ENCODE measurements around the gene B4GALT4.
"Not testable (repeated sequence)": the region's sequence is repeated elsewhere in the genome, so short reads cannot be mapped to it uniquely, and the experiment has no call there.

B4GALT4 gene

DNA sequence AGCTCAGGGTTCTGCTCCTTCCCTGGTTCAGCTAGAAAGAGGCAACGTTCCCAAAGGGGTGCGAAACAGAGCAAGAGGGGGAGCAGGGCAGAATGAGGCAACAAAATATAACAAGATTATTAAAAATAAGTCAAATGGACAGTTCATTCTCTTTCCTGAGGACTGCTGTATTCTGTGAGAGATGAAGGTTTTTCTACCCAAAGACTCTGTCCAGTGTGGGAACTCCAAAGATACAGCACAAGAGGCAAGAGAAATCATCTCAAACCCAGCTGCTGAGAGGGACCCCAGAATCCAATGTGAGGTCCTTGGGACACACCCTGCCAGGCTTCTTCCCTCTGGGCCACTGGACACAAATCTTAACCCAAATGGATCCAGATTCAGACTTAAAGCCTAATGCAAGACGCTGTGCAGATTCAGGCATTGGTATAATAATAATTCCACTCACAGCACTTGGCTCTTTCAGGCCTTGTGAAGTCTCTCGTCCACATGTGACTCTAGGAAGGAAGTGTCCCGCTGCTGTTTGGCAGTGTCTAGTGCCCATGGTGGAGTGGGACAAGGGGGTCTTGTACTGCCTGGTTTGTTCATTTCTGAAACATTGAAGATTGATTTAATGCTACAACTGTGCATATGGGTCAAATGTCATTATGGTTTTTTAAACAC, 39.0 kb upstream of the B4GALT4 start:
- H3K27me3 ChIP-seq (ENCODE audit: insufficient read depth, low read length, poor library complexity, severe bottlenecking) = no peaks in the 10 kb centered on the region
- H3K4me2 ChIP-seq (ENCODE audit: low read depth, low read length, poor library complexity, severe bottlenecking) = no peak overlapping the region
- no peak overlapping the region for H2AFZ ChIP-seq (ENCODE audit: low read length)

GRCh38 chr3:119279101-119279554, 38.5 kb upstream of the B4GALT4 start:
- TF ChIP-seq EZH2phosphoT487 (IDR thresholded peaks at IDR 0.05; ENCODE audit: borderline replicate concordance) = no peak
- TF ChIP-seq, protein P1, sequence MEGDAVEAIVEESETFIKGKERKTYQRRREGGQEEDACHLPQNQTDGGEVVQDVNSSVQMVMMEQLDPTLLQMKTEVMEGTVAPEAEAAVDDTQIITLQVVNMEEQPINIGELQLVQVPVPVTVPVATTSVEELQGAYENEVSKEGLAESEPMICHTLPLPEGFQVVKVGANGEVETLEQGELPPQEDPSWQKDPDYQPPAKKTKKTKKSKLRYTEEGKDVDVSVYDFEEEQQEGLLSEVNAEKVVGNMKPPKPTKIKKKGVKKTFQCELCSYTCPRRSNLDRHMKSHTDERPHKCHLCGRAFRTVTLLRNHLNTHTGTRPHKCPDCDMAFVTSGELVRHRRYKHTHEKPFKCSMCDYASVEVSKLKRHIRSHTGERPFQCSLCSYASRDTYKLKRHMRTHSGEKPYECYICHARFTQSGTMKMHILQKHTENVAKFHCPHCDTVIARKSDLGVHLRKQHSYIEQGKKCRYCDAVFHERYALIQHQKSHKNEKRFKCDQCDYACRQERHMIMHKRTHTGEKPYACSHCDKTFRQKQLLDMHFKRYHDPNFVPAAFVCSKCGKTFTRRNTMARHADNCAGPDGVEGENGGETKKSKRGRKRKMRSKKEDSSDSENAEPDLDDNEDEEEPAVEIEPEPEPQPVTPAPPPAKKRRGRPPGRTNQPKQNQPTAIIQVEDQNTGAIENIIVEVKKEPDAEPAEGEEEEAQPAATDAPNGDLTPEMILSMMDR (conservative IDR thresholded peaks at IDR 0.05; ENCODE audit: low read length) = no peak
- Histone ChIP-seq H4K20me1 (ENCODE audit: insufficient read depth, low read length, poor library complexity, severe bottlenecking) (no peaks in the 10 kb centered on the region), H3K9ac (ENCODE audit: low read depth, low read length, poor library complexity, severe bottlenecking) (no peak overlapping the region), H3K27me3 (ENCODE audit: insufficient read depth, low read length, poor library complexity, severe bottlenecking) (no peaks in the 10 kb centered on the region), H3K4me3 (ENCODE audit: low read length, poor library complexity, severe bottlenecking) (no peak overlapping the region), H2AFZ (ENCODE audit: low read length) (no peak overlapping the region), H3K9me3 (ENCODE audit: insufficient read depth, low read depth, low read length) (no peaks in the 10 kb centered on the region), H3K4me2 (ENCODE audit: low read depth, low read length, poor library complexity, severe bottlenecking) (no peak overlapping the region), H3K9me2 (replicated peaks; ENCODE audit: low read depth, low read length) (no peaks in the 10 kb centered on the region), H3K79me2 (ENCODE audit: insufficient read depth, low read length) (no peaks in the 10 kb centered on the region), H3F3A (ENCODE audit: low read depth) (no peaks in the 10 kb centered on the region), H3K36me3 (ENCODE audit: insufficient read depth, low read length) (no peaks in the 10 kb centered on the region), H3K4me1 (ENCODE audit: insufficient read depth, low read length, poor library complexity, severe bottlenecking) (no peaks in the 10 kb centered on the region)

More for the DNA sequence above, 39.0 kb upstream of the B4GALT4 start:
- TF ChIP-seq EZH2phosphoT487 (IDR thresholded peaks at IDR 0.05; ENCODE audit: borderline replicate concordance) = no peak
- TF ChIP-seq, protein P1 (conservative IDR thresholded peaks at IDR 0.05; ENCODE audit: low read length) = no peak
- Histone ChIP-seq H3K9me3 (ENCODE audit: insufficient read depth, low read depth, low read length) (no peaks in the 10 kb centered on the region), H3K4me3 (ENCODE audit: low read length, poor library complexity, severe bottlenecking) (no peak overlapping the region), H3K36me3 (ENCODE audit: insufficient read depth, low read length) (no peaks in the 10 kb centered on the region), H4K20me1 (ENCODE audit: insufficient read depth, low read length, poor library complexity, severe bottlenecking) (no peaks in the 10 kb centered on the region), H3K9ac (ENCODE audit: low read depth, low read length, poor library complexity, severe bottlenecking) (no peak overlapping the region), H3K9me2 (replicated peaks; ENCODE audit: low read depth, low read length) (no peaks in the 10 kb centered on the region), H3K79me2 (ENCODE audit: insufficient read depth, low read length) (no peaks in the 10 kb centered on the region), H3F3A (ENCODE audit: low read depth) (no peaks in the 10 kb centered on the region), H3K4me1 (ENCODE audit: insufficient read depth, low read length, poor library complexity, severe bottlenecking) (no peaks in the 10 kb centered on the region)

DNA sequence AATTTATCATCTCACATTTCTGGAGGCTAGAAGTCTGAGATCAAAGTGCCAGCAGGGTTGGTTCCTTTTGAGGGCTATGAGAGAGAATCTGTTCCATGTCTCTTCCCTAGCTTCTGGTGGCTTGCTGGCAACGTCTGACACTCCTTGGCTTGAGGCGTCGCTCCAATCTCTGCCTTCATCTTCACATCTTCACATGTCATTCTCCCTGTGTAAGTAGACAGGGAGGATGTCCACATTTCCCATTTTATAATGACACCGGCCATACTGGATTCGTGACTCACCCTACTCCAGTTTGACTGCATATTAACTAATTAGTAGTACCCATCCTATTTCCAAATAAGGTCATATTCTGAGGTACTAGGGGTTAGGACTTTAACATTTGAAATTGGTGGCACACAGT, 36.0 kb upstream of the B4GALT4 start:
- no peaks in the 10 kb centered on the region for H4K20me1 ChIP-seq (ENCODE audit: insufficient read depth, low read length, poor library complexity, severe bottlenecking)
- H3K27me3 ChIP-seq (ENCODE audit: insufficient read depth, low read length, poor library complexity, severe bottlenecking) = no peaks in the 10 kb centered on the region
- no peak overlapping the region for H2AFZ ChIP-seq (ENCODE audit: low read length)
- H3K4me2 ChIP-seq (ENCODE audit: low read depth, low read length, poor library complexity, severe bottlenecking) = no peak overlapping the region
- TF ChIP-seq EZH2phosphoT487 (IDR thresholded peaks at IDR 0.05; ENCODE audit: borderline replicate concordance) = no peak
- TF ChIP-seq, protein P1 (conservative IDR thresholded peaks at IDR 0.05; ENCODE audit: low read length) = no peak
- H3K4me1 ChIP-seq (ENCODE audit: insufficient read depth, low read length, poor library complexity, severe bottlenecking) = no peaks in the 10 kb centered on the region
- H3K9ac ChIP-seq (ENCODE audit: low read depth, low read length, poor library complexity, severe bottlenecking) = no peak overlapping the region
- no peak overlapping the region for H3K4me3 ChIP-seq (ENCODE audit: low read length, poor library complexity, severe bottlenecking)
- no peaks in the 10 kb centered on the region for H3F3A ChIP-seq (ENCODE audit: low read depth)
- H3K9me2 ChIP-seq (replicated peaks; ENCODE audit: low read depth, low read length) = no peaks in the 10 kb centered on the region
- H3K79me2 ChIP-seq (ENCODE audit: insufficient read depth, low read length) = no peaks in the 10 kb centered on the region
- no peaks in the 10 kb centered on the region for H3K9me3 ChIP-seq (ENCODE audit: insufficient read depth, low read depth, low read length)
- H3K36me3 ChIP-seq (ENCODE audit: insufficient read depth, low read length) = no peaks in the 10 kb centered on the region

DNA sequence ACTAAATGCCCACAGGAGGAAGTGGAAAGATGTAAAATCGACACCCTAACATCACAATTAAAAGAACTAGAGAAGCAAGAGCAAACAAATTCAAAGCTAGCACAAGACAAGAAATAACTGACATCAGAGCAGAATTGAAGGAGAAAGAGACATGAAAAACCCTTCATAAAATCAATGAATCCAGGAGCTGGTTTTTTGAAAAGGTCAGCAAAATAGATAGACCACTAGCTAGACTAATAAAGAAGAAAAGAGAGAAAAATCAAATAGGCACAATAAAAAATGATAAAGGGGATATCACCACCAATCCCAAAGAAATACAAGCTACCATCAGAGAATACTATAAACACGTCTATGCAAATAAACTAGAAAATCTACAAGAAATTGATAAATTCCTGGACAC, 29.5 kb upstream of the B4GALT4 start:
- not testable (repeated sequence) for H3K9ac ChIP-seq (ENCODE audit: low read depth, low read length, poor library complexity, severe bottlenecking); H4K20me1 ChIP-seq (ENCODE audit: insufficient read depth, low read length, poor library complexity, severe bottlenecking); H2AFZ ChIP-seq (ENCODE audit: low read length); H3K79me2 ChIP-seq (ENCODE audit: insufficient read depth, low read length); H3F3A ChIP-seq (ENCODE audit: low read depth); H3K4me3 ChIP-seq (ENCODE audit: low read length, poor library complexity, severe bottlenecking); H3K9me2 ChIP-seq (replicated peaks; ENCODE audit: low read depth, low read length); H3K4me2 ChIP-seq (ENCODE audit: low read depth, low read length, poor library complexity, severe bottlenecking); H3K9me3 ChIP-seq (ENCODE audit: insufficient read depth, low read depth, low read length); H3K36me3 ChIP-seq (ENCODE audit: insufficient read depth, low read length); H3K4me1 ChIP-seq (ENCODE audit: insufficient read depth, low read length, poor library complexity, severe bottlenecking); H3K27me3 ChIP-seq (ENCODE audit: insufficient read depth, low read length, poor library complexity, severe bottlenecking)
